Measurements from ENCODE around the gene POLD4.

GRCh38 chr11:67317888-67318555, 35.3 kb downstream of the POLD4 start:
- TF ChIP-seq CTCF (IDR thresholded peaks at IDR 0.05) (no peak), EP300 (IDR thresholded peaks at IDR 0.05) (no peak)
